22Rv1 (cell line): ENCODE measurements around the gene MEF2C.

Experiments used
- ZFX ChIP-seq: fragments of 450-650 bp; IDR thresholded peaks from 2 replicates; pipeline ENCODE4 v1.6.1; 2017; ENCODE audit warnings: antibody characterized with exemption, borderline replicate concordance
- TF ChIP-seq, protein P1 (sequence below): fragments of 450-650 bp; IDR thresholded peaks from 2 replicates; pipeline ENCODE4 v1.5.1; 2017; ENCODE audit warnings: mild to moderate bottlenecking

DNA sequence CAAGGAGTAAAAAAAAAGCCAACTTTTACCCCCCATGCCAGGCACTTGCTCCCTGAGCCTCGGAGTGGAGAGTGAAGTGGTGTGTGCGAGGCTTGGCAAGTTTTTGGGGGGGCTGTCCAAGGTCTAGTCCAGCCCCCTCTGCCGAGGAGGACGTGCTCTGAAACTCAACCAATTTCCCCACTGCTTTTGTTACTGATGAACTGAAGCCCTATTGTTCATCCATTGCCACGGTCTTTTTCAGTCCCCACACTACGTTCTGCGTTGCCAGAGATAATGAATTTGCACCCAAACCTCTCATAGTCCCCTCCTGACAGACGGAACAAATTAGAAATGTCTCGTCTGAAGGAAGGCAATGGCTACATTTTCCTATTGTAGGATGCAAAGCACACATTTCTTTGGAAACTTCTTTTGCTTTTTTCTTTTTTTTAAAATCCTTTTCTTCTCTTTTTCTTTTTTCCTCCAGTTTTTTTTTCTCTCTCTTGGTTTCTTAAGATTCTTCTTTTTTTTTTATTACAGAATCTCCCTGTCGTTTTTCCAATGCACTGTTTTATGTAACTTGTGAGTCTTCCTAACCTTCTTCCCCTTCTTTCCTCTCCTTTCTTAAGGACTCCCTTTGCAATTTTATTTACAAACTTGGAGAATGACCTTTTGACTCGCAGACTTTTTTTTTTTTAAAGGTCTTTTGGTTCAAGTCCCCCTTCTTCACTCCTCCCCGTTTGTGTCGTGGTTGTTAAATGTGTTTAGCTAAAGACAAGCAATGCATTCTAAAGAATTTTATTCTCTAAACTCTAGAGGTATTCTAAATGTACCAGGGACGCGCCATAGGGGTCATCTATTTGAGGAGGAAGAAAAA is 209.5 kb downstream of the MEF2C start:
- TF ChIP-seq, protein P1, sequence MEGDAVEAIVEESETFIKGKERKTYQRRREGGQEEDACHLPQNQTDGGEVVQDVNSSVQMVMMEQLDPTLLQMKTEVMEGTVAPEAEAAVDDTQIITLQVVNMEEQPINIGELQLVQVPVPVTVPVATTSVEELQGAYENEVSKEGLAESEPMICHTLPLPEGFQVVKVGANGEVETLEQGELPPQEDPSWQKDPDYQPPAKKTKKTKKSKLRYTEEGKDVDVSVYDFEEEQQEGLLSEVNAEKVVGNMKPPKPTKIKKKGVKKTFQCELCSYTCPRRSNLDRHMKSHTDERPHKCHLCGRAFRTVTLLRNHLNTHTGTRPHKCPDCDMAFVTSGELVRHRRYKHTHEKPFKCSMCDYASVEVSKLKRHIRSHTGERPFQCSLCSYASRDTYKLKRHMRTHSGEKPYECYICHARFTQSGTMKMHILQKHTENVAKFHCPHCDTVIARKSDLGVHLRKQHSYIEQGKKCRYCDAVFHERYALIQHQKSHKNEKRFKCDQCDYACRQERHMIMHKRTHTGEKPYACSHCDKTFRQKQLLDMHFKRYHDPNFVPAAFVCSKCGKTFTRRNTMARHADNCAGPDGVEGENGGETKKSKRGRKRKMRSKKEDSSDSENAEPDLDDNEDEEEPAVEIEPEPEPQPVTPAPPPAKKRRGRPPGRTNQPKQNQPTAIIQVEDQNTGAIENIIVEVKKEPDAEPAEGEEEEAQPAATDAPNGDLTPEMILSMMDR = no peak
- no peak for TF ChIP-seq ZFX
